OCI-LY7 (cell line): ENCODE measurements around the gene LRRC4B. TPM values are rescaled to one million over a fixed set of nuclear protein-coding genes. Genes with fewer than 3 reads are reported as not detected.

ENCODE experiments used
- BruUV-seq: library from RNA; stranded (reverse); fragments of 400-500 nt; replicated peaks from 2 replicates; lab custom pipeline; 2021; lab: Mats Ljungman, UMichigan
- CTCF ChIA-PET: fragments of 300-600 bp; sonication (Branson Sonifier 250); formaldehyde crosslinking; loops from one replicate; lab custom pipeline; 2022; ENCODE audit warnings: antibody characterized with exemption; ENCODE audit not compliant: unreplicated experiment; lab: Charles Lee
- POLR2A ChIA-PET: fragments of 300-600 bp; sonication (Branson Sonifier 250); formaldehyde crosslinking; loops from one replicate; lab custom pipeline; 2022; ENCODE audit warnings: antibody characterized with exemption; lab: Charles Lee
- DNase-seq: peaks from one replicate; pipeline ENCODE4 v3.0.0-alpha.2; 2015; ENCODE audit warnings: low spot score
- H2AFZ ChIP-seq: fragments of 200-600 bp; sonication (generic), shearing (Covaris generic); 2 replicates; pipeline ENCODE4 v1.6.1; 2014; ENCODE audit warnings: mild to moderate bottlenecking, antibody characterized with exemption, low read length, moderate library complexity
- H3K27ac ChIP-seq: fragments of 200-600 bp; sonication (generic); 2 replicates; pipeline ENCODE4 v1.5.1; 2014; ENCODE audit warnings: mixed run types, low read depth, mild to moderate bottlenecking, moderate library complexity, low read length, inconsistent platforms; ENCODE audit not compliant: poor library complexity, severe bottlenecking
- H3K36me3 ChIP-seq: fragments of 200-600 bp; sonication (generic); 2 replicates; pipeline ENCODE4 v1.6.1; 2014; ENCODE audit warnings: mild to moderate bottlenecking, antibody characterized with exemption, low read length, moderate library complexity, mixed read lengths; ENCODE audit not compliant: insufficient read depth
- H3K4me1 ChIP-seq: fragments of 200-600 bp; sonication (generic); 2 replicates; pipeline ENCODE4 v1.5.1; 2014; ENCODE audit warnings: mild to moderate bottlenecking, low read length; ENCODE audit not compliant: insufficient read depth, poor library complexity, severe bottlenecking
- H3K4me2 ChIP-seq: fragments of 200-600 bp; sonication (generic); 2 replicates; pipeline ENCODE4 v1.6.1; 2014; ENCODE audit warnings: mild to moderate bottlenecking, low read length
- H3K4me3 ChIP-seq: fragments of 200-600 bp; sonication (generic); 2 replicates; pipeline ENCODE4 v1.5.1; 2014; ENCODE audit warnings: mild to moderate bottlenecking, low read depth, low read length; ENCODE audit not compliant: poor library complexity, severe bottlenecking
- H3K79me2 ChIP-seq: fragments of 200-600 bp; sonication (generic); 2 replicates; pipeline ENCODE4 v1.6.1; 2016; ENCODE audit warnings: low read depth, mild to moderate bottlenecking, low read length, moderate library complexity, mixed read lengths; ENCODE audit not compliant: insufficient read depth
- H3K9me2 ChIP-seq: fragments of 200-600 bp; sonication (generic); 2 replicates; pipeline ENCODE4 v1.6.1; 2016; ENCODE audit warnings: mild to moderate bottlenecking, low read length, mixed read lengths; ENCODE audit not compliant: insufficient read depth
- H3K9me3 ChIP-seq: fragments of 200-600 bp; sonication (generic); 2 replicates; pipeline ENCODE4 v1.6.1; 2014; ENCODE audit warnings: mild to moderate bottlenecking, mixed run types, low read length, mixed read lengths
- H4K20me1 ChIP-seq: fragments of 200-600 bp; sonication (generic); 2 replicates; pipeline ENCODE4 v1.6.1; 2014; ENCODE audit warnings: mild to moderate bottlenecking, antibody characterized with exemption, low read length, moderate library complexity, mixed read lengths; ENCODE audit not compliant: insufficient read depth
- EZH2phosphoT487 ChIP-seq: fragments of 200-600 bp; sonication (generic); IDR thresholded peaks from 2 replicates; pipeline ENCODE4 v1.6.1; 2018; ENCODE audit warnings: low read depth, borderline replicate concordance, mild to moderate bottlenecking, mixed run types, antibody characterized with exemption, low read length, moderate library complexity, mixed read lengths
- intact Hi-C: fragments of 100-400 bp; cut with micrococcal nuclease; formaldehyde crosslinking; loops from one replicate; pipeline ENCODE4 v1.10.0; 2022; ENCODE audit not compliant: unreplicated experiment
- total RNA-seq, 2 experiments: library from RNA; depleted of rRNA in 1 of 2; stranded (reverse); fragments of >200 nt in 1 of 2; shearing (Covaris generic) in 1 of 2; gene quantifications; 2 replicates each; pipeline ENCODE4 v1.2.3, GENCODE V29; 2014 to 2022
- TF ChIP-seq, protein P1 (sequence below): fragments of 200-600 bp; sonication (generic); conservative IDR thresholded peaks from 2 replicates; pipeline ENCODE4 v1.5.1; 2014; ENCODE audit warnings: mild to moderate bottlenecking, antibody characterized with exemption, low read length, moderate library complexity, mixed read lengths

Gene LRRC4B
- total RNA-seq, 2 experiments from 2014 or later: 0.29 TPM; not detected in 1

DNA sequence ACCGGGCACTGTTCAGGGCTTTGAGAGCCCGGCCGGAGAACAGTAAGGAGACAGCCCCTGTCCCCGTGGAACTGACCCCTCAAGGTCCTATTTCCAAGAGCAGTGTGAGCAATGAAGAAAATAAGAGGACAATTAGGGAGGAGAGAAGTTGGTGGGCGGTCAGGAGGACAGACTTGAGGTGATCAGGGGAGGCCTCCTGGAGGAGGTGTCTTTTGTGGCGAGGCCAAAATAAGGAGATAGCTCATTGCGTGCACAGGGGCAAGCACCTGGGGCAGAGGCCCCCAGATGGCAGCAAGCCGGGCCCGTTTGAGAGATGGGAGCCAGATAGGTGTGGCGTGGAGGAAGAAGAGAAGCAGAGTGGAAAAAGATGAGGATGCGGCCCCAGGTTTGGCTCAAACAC, 2.8 kb upstream of the LRRC4B start:
- Histone ChIP-seq H3K36me3 (no peaks in the 10 kb centered on the region), H3K9me3 (no peaks in the 10 kb centered on the region), H3K4me2 (no peak overlapping the region), H4K20me1 (no peaks in the 10 kb centered on the region), H2AFZ (no peak overlapping the region), H3K79me2 (no peaks in the 10 kb centered on the region), H3K4me3 (no peak overlapping the region), H3K4me1 (no peaks in the 10 kb centered on the region), H3K27ac (no peak overlapping the region), H3K9me2 (no peaks in the 10 kb centered on the region)
- no TSS peak for BruUV-seq
- intact Hi-C loops: no loop called here
- CTCF ChIA-PET: interaction anchor here (0.5 kb wide), 1 partner anchor 535 kb away, joined by 3 read pairs; no protein-coding TSS in a partner anchor
- TF ChIP-seq, protein P1, sequence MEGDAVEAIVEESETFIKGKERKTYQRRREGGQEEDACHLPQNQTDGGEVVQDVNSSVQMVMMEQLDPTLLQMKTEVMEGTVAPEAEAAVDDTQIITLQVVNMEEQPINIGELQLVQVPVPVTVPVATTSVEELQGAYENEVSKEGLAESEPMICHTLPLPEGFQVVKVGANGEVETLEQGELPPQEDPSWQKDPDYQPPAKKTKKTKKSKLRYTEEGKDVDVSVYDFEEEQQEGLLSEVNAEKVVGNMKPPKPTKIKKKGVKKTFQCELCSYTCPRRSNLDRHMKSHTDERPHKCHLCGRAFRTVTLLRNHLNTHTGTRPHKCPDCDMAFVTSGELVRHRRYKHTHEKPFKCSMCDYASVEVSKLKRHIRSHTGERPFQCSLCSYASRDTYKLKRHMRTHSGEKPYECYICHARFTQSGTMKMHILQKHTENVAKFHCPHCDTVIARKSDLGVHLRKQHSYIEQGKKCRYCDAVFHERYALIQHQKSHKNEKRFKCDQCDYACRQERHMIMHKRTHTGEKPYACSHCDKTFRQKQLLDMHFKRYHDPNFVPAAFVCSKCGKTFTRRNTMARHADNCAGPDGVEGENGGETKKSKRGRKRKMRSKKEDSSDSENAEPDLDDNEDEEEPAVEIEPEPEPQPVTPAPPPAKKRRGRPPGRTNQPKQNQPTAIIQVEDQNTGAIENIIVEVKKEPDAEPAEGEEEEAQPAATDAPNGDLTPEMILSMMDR: no peak
- no peak for TF ChIP-seq EZH2phosphoT487
- no peak for DNase-seq
- POLR2A ChIA-PET: no interaction called here

DNA sequence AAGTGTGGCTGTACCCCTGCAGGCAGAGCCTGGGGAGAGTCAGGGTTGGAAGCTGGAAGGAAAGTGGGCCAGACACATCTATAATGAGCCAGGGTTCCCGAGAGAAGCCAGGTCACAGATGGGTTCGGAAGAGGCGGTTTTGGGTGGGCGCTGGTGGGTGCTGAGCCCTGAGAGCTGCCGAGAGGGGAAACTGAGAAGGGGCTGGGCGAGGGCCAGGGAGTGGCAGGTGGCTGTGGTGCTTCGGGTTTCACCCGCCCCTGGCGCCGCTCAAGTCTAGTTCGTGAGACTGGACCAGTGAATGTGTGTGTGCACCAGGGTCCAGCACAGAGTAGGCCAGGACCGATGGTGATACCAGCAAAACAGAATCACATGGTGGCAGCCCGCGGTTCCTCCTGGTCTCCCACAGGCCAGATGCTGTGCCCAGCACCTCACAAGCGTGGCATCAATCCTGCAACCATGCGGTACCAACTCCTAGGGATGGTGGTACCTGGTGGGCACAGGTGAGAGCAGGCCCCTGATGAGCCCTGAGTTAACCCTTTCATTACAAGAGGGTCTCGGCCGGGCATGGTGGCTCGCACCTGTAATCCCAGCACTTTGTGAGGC, 1.8 kb upstream of the LRRC4B start:
- CTCF ChIA-PET: no interaction called here
- TF ChIP-seq EZH2phosphoT487: no peak
- TF ChIP-seq, protein P1: no peak
- POLR2A ChIA-PET: no interaction called here
- no peaks in the 10 kb centered on the region for H4K20me1 ChIP-seq
- no peak overlapping the region for H3K27ac ChIP-seq
- no peaks in the 10 kb centered on the region for H3K79me2 ChIP-seq
- H3K4me2 ChIP-seq: no peak overlapping the region
- no peak for DNase-seq
- no peaks in the 10 kb centered on the region for H3K9me3 ChIP-seq
- H2AFZ ChIP-seq: no peak overlapping the region
- BruUV-seq: no TSS peak
- no peak overlapping the region for H3K4me3 ChIP-seq
- no peaks in the 10 kb centered on the region for H3K9me2 ChIP-seq
- intact Hi-C loops: no loop called here
- no peaks in the 10 kb centered on the region for H3K36me3 ChIP-seq
- H3K4me1 ChIP-seq: no peaks in the 10 kb centered on the region
